Nephron (organoid): Measurements from ENCODE around the gene AR.
"Not testable (repeated sequence)": the region's sequence is repeated elsewhere in the genome, so short reads cannot be mapped to it uniquely, and the experiment has no call there.

ENCODE experiments used
- H3K27ac Mint-ChIP-seq, 3 experiments: 2 replicates each; pipeline ENCODE4 v1.8.0; 2020; ENCODE audit warnings: mixed read lengths in 3 of 3, mild to moderate bottlenecking in 2 of 3, moderate library complexity in 1 of 3
- H3K27me3 Mint-ChIP-seq: 2 replicates; pipeline ENCODE4 v1.8.0; 2021; ENCODE audit warnings: low read depth, mild to moderate bottlenecking, moderate library complexity, mixed read lengths
- H3K36me3 Mint-ChIP-seq: 2 replicates; pipeline ENCODE4 v1.8.0; 2020; ENCODE audit warnings: low read depth, mixed read lengths
- H3K4me1 Mint-ChIP-seq: 2 replicates; pipeline ENCODE4 v1.8.0; 2020; ENCODE audit warnings: mixed read lengths
- H3K4me3 Mint-ChIP-seq, 3 experiments: 2 replicates each; pipeline ENCODE4 v1.8.0; 2020; ENCODE audit warnings: mild to moderate bottlenecking in 3 of 3, mixed read lengths in 3 of 3, moderate library complexity in 2 of 3
- H3K9me3 Mint-ChIP-seq: 2 replicates; pipeline ENCODE4 v1.8.0; 2020; ENCODE audit warnings: mixed read lengths
- CTCF ChIP-seq, 3 experiments: fragments of 200-600 bp; sonication (generic); IDR thresholded peaks; one replicate each; pipeline ENCODE4 v1.5.0; 2021; ENCODE audit warnings: antibody characterized with exemption in 3 of 3; ENCODE audit not compliant: unreplicated experiment in 3 of 3

AR gene

GRCh38 chrX:67619253-67619652 lies 75.4 kb downstream of the AR start:
- H3K36me3 Mint-ChIP-seq, result no peaks in the 10 kb centered on the region
- peaks cover 16% of the 10 kb centered on the region for H3K9me3 Mint-ChIP-seq
- H3K27ac Mint-ChIP-seq, result no peak overlapping the region
- H3K4me1 Mint-ChIP-seq, result no peaks in the 10 kb centered on the region
- H3K27me3 Mint-ChIP-seq, result no peaks in the 10 kb centered on the region
- TF ChIP-seq CTCF (IDR thresholded peaks at IDR 0.05; ENCODE audit: unreplicated experiment in 3 of 3), result no peak
- H3K4me3 Mint-ChIP-seq, result no peak overlapping the region

GRCh38 chrX:67622053-67622585 lies 78.3 kb downstream of the AR start:
- no peaks in the 10 kb centered on the region for H3K36me3 Mint-ChIP-seq
- H3K4me3 Mint-ChIP-seq, result no peak overlapping the region
- H3K27me3 Mint-ChIP-seq, result no peaks in the 10 kb centered on the region
- H3K9me3 Mint-ChIP-seq, result peaks cover 12% of the 10 kb centered on the region
- TF ChIP-seq CTCF (IDR thresholded peaks at IDR 0.05; ENCODE audit: unreplicated experiment in 3 of 3), result no peak
- H3K4me1 Mint-ChIP-seq, result no peaks in the 10 kb centered on the region
- H3K27ac Mint-ChIP-seq, result no peak overlapping the region

- Mint-ChIP-seq H3K4me1 (no peaks in the 10 kb centered on the region), H3K27ac (no peak overlapping the region)
Measured at GRCh38 chrX:67624325-67624724, 80.5 kb downstream of the AR start.

GRCh38 chrX:67635424-67635823 lies 91.6 kb downstream of the AR start:
- peaks cover 30% of the 10 kb centered on the region for H3K9me3 Mint-ChIP-seq
- H3K4me3 Mint-ChIP-seq, result no peak overlapping the region
- no peaks in the 10 kb centered on the region for H3K36me3 Mint-ChIP-seq
- peaks cover 3% of the 10 kb centered on the region for H3K27me3 Mint-ChIP-seq
- H3K27ac Mint-ChIP-seq, result no peak overlapping the region
- no peaks in the 10 kb centered on the region for H3K4me1 Mint-ChIP-seq
- TF ChIP-seq CTCF (IDR thresholded peaks at IDR 0.05; ENCODE audit: unreplicated experiment in 3 of 3), result no peak

More at GRCh38 chrX:67624325-67624724, 80.5 kb downstream of the AR start:
- H3K36me3 Mint-ChIP-seq, result no peaks in the 10 kb centered on the region
- H3K9me3 Mint-ChIP-seq, result peaks cover 9% of the 10 kb centered on the region
- H3K27me3 Mint-ChIP-seq, result no peaks in the 10 kb centered on the region
- TF ChIP-seq CTCF (IDR thresholded peaks at IDR 0.05; ENCODE audit: unreplicated experiment in 3 of 3), result no peak
- H3K4me3 Mint-ChIP-seq, result no peak overlapping the region

GRCh38 chrX:67636532-67636931 lies 92.7 kb downstream of the AR start:
- Mint-ChIP-seq H3K27ac (no peak overlapping the region), H3K9me3 (peaks cover 24% of the 10 kb centered on the region), H3K4me1 (no peaks in the 10 kb centered on the region), H3K27me3 (peaks cover 3% of the 10 kb centered on the region), H3K36me3 (no peaks in the 10 kb centered on the region), H3K4me3 (no peak overlapping the region)
- TF ChIP-seq CTCF (IDR thresholded peaks at IDR 0.05; ENCODE audit: unreplicated experiment in 3 of 3), result no peak

- not testable (repeated sequence) for H3K27ac Mint-ChIP-seq, H3K4me1 Mint-ChIP-seq, H3K4me3 Mint-ChIP-seq, H3K36me3 Mint-ChIP-seq, H3K27me3 Mint-ChIP-seq
- H3K9me3 Mint-ChIP-seq, result peaks cover 26% of the 10 kb centered on the region
Measured at GRCh38 chrX:67637293-67637692, 93.5 kb downstream of the AR start.
